GM18502 (cell line): ENCODE measurements around the gene KCNG4.

ENCODE experiments used
- ATAC-seq: cut with Tn5 transposase; IDR thresholded peaks from one replicate; pipeline ENCODE4 v1.9.1; 2021; ENCODE audit warnings: mild to moderate bottlenecking; ENCODE audit not compliant: unreplicated experiment, poor library complexity

The KCNG4 gene, protein sequence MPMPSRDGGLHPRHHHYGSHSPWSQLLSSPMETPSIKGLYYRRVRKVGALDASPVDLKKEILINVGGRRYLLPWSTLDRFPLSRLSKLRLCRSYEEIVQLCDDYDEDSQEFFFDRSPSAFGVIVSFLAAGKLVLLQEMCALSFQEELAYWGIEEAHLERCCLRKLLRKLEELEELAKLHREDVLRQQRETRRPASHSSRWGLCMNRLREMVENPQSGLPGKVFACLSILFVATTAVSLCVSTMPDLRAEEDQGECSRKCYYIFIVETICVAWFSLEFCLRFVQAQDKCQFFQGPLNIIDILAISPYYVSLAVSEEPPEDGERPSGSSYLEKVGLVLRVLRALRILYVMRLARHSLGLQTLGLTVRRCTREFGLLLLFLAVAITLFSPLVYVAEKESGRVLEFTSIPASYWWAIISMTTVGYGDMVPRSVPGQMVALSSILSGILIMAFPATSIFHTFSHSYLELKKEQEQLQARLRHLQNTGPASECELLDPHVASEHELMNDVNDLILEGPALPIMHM

DNA sequence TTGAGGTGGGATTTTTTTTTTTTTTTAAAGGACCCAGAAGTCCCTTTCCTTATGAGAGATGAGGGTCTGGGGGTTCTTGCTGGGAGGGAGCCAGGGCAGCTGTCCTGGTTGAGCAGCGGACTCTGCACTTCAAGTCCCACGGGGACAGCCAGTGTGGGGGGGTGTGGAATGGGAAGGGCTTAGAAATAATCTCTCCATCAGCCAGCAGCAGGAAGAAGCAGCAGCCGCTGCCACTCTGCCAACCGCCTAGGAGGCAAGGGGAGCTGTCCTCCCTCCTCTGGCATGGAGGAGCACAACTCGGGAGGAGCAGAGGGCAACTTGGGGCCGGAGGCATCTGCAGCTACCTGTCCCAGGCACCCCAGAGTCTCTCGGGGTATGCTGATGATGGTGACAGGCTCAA lies at the start of gene KCNG4:
TSS of gene KCNG4 (minus strand) at position 104 of the 400 bp plus-strand sequence. CDS start 2,527 bp downstream, outside the sequence.
- ATAC-seq = no peak

DNA sequence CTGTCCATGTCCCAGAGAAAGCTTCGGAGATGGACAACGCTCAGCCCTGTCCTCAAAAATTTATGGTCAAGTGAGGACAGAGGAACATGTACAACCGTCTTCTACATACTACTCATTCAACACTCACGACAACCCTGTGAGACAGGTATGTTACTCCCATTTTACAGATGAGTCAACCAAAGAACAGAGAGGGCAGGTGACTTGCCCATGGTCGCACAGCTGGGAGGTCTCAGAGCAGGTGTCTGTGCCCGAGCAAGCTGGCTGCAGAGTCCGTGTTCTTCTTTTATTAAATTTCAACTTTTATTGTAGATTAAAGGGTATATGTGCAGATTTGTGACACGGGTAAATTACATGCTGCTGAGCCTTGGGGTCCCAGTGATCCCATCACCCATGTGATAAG lies 49.1 kb upstream of the KCNG4 start:
- no peak for ATAC-seq

DNA sequence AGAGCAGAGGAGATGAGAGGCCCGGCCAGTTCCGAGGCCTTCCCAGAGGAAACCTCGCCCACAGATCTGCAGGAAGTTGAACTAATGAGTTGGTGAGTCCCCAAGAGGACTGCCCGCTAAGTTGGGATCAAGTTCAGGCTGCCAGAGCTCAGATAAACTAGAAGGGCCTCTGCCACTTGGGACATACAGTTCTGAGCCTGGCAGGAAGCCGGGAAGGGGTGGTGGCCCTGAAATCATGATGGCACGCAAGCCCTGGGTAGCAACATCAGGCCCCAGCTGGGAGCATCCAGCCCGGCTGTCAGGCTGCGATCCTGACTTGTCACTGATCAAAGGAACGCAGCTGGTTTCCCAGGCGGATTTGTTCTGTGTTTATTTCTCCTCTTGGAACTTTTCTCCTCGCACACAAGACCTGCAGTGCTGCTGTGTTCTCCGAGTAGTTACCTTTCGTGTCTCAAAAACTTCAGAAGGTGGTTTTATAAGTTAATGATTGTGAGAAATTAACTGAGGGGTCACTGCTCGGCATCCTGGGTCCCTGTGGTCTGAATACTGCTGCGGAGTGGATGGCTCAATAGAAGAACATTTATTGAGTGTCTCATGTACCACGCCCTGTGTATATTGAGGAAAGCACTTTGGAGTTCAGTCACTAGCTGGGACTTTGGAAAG lies 46.9 kb upstream of the KCNG4 start:
- no peak for ATAC-seq

DNA sequence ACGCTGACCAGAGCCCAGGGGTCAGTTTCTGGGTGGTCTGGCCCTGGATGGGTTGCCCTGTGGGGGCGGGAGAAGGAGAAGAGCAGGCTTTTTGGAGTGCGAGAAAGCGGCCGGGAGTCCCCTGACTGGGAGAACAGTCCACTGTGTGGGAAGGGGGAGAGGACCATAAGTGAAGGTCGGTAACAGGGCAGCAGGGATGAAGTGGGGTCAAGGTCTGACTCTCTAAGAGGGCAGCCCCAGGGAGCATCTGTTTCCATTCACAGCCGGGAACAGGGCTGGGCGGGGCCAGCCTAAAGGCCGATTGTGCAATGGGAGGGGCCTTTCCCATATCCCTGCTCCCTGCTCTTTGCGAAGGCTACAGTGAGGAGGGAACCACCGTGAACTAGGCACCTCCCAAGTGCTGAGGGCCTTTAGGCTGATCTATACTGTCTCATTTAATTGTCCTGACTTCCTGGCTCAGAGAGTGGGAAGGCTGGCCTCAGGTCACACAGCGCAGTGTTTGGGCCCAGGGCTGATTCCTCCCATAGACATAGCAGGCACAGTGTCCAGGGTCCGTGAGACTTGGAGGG lies 44.4 kb upstream of the KCNG4 start:
- no peak for ATAC-seq

DNA sequence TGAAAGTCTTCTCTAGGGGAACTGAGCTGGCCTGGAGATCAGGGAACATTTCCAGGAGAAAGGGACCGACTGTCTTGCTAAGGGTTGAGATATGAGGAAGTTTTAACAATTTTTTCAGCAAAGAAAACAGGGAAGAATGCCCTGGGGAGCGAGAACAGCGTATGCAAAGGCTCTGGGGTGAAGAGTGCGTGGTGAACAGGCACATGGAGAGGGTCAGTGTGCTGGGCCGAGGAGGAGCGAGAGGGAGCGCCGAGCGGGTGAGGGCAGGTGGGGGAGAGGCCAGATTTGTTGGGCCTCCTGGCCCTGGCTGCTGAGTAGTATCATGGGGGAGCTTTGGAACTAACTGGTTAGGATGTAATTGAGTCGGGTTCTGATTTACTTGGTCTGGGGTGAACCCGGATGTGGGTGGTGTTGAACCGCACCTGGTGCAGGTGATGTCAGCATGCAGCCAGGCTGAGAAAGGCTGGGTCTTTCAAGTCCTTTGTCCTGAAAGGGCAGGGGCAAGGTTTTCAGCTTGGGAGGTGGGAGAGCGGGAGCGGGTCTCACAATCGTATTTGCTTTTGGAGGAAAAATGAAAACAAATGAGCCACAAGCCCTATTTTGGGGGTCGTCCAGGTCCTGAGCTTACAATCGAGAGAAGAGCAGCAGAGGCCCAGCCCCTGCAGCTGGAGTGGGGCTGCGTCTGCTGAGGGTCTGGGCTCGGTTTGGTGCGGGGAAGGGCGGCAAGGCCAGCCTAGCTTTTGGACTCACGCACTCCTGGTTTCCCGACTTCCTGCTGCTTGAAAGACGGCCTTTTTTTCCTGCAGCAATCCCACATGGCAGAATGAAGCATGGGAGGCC lies 43.7 kb upstream of the KCNG4 start:
- no peak for ATAC-seq

- ATAC-seq = no peak
Measured at GRCh38 chr16:84282533-84282932, 42.7 kb upstream of the KCNG4 start.

- ATAC-seq = no peak
Measured at GRCh38 chr16:84281074-84281473, 41.3 kb upstream of the KCNG4 start.

- ATAC-seq = no peak
Measured at GRCh38 chr16:84279881-84280280, 40.1 kb upstream of the KCNG4 start.

- no peak for ATAC-seq
Measured at GRCh38 chr16:84278968-84279367, 39.2 kb upstream of the KCNG4 start.

DNA sequence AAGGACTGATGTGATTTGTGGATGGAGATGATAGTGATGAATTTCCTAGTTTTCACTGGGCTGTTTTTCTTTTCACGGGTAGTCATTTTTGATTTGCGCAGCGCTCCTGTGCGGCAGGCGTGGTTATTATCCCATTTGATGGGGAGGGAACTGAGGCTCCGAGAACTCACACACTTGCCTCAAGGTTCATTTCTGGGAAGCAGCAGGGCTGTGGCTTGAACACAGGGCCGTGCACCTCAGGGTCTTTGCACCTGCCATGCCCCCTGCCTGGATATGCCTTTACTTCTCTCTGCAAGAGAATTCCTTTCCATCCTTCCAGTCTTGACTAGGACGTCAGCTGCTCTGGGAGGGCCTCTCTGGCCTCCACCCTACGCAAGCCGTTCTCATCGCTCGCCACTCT lies 38.5 kb upstream of the KCNG4 start:
- ATAC-seq = no peak

GRCh38 chr16:84277244-84277823 lies 37.5 kb upstream of the KCNG4 start:
- no peak for ATAC-seq

DNA sequence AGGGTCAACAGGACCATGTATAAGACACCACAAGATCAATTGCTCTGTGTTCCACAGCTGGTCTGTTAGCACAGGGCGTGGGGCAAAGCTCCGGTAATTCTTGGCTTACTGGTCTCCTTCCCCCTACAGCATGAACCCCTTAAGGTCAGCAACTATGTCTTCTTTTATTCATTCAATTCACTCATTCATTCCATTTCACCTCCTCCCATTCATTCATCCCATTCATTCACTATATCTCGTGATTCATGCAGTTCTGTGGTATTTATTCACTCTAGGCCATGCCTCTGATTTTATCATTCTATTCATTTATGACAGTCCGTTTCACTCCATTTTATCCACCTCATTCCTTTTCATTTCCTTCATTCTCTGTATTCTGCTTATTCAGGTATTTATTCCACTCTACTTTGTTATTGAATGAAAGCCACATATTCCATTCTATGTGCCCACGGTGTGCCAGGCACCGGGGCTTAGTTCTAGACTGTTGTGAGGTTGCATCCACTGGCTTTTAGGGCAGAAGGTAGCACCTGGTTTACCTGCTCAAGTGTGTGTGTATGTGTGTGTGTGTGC lies 35.9 kb upstream of the KCNG4 start:
- no peak for ATAC-seq

DNA sequence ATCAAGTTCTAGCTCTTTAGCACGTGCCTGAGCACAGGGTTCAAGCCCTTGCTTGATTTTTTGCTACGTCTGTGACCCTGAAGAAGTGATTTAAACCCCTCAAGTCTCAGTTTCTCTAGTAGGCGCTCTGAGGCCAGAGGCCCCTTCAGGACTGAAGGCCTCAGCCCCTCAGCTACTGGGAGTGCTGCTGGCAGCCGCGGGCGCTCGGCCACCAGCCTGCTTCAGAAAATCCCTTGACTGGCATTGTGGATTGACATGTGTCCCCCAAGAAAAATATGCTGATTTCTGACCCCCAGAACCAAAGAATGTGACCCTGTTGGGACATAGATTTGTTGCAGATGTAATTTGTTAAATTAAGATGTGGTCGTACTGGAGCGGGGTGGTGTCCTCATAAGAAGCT lies 34.7 kb upstream of the KCNG4 start:
- ATAC-seq = no peak

- no peak for ATAC-seq
Measured at GRCh38 chr16:84272740-84273320, 33.0 kb upstream of the KCNG4 start.

- no peak for ATAC-seq
Measured at GRCh38 chr16:84271866-84272265, 32.1 kb upstream of the KCNG4 start.

- no peak for ATAC-seq
Measured at GRCh38 chr16:84271037-84271436, 31.2 kb upstream of the KCNG4 start.

DNA sequence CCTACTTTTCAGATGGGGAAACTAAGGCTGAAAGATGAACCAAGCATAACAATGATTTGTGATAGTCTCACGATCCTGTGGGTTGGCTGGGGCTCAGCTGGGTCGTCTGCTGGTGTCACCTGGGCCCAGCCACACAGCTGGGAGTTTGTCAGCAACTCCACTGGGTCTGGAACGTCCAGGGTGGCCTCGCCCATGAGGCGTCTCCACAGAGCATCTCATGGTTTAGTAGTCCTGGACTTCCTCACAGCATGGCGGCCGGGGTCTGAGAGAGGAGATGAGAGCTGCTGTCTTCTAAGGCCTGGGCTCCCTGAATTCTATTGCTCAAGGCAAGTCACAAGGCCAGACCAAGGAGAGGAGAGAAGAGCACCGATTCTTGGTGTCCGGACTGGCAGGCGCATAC lies 30.7 kb upstream of the KCNG4 start:
- ATAC-seq = no peak

- ATAC-seq = no peak
Measured at GRCh38 chr16:84270071-84270470, 30.3 kb upstream of the KCNG4 start.

- no peak for ATAC-seq
Measured at GRCh38 chr16:84268291-84269040, 28.7 kb upstream of the KCNG4 start.
